Measurements from ENCODE around the gene RNASE3.
A peak's percentile ranks its signal among the peaks of the same experiment; 100 is the strongest.

RNASE3 gene

GRCh38 chr14:20866194-20866593 lies 25.0 kb upstream of the RNASE3 start:
- Histone ChIP-seq H3K23ac (ENCODE audit: low read length in 2 of 2) (no peak overlapping the region), H3K4me2 (ENCODE audit: low read length, poor library complexity, severe bottlenecking) (no peak overlapping the region), H2AFZ (ENCODE audit: low read depth, low read length) (no peak overlapping the region), H3K36me3 (ENCODE audit: control insufficient read depth in 1 of 2, insufficient read depth in 2 of 2, low read depth in 1 of 2, low read length in 2 of 2) (no peaks in the 10 kb centered on the region), H2BK5ac (ENCODE audit: low read depth, low read length, poor library complexity, severe bottlenecking) (no peak overlapping the region), H3K27ac (ENCODE audit: low read length, poor library complexity, severe bottlenecking) (no peak overlapping the region), H3K4ac (ENCODE audit: low read depth in 1 of 2, low read length in 2 of 2) (no peak overlapping the region), H2AK5ac (ENCODE audit: low read length, severe bottlenecking) (no peak overlapping the region), H2BK15ac (ENCODE audit: low read depth, poor library complexity, severe bottlenecking) (no peak overlapping the region), H3K4me3 (ENCODE audit: insufficient read depth in 1 of 2, low read depth in 1 of 2, low read length in 2 of 2) (no peak overlapping the region), H3K9me3 (ENCODE audit: control insufficient read depth, low read length) (no peaks in the 10 kb centered on the region), H3K79me1 (replicated peaks; ENCODE audit: low read length, poor library complexity, severe bottlenecking) (no peaks in the 10 kb centered on the region), H3K9ac (ENCODE audit: low read length) (no peak overlapping the region), H3K4me1 (ENCODE audit: control insufficient read depth, insufficient read depth, low read depth, low read length) (no peaks in the 10 kb centered on the region), H4K8ac (ENCODE audit: low read length) (no peak overlapping the region), H3K14ac (ENCODE audit: low read length in 2 of 2) (no peak overlapping the region), H3K18ac (ENCODE audit: low read depth in 1 of 2, low read length in 2 of 2) (no peak overlapping the region), H3K27me3 (ENCODE audit: control insufficient read depth in 1 of 2, insufficient read depth in 1 of 2, low read length in 2 of 2) (peaks cover 2 to 27% of the 10 kb centered on the region in 2 experiments), H2BK120ac (ENCODE audit: low read depth, low read length) (no peak overlapping the region), H2BK12ac (ENCODE audit: low read length in 2 of 2) (no peak overlapping the region), H4K91ac (ENCODE audit: low read length) (no peak overlapping the region)
- DNase-seq, result no peak
- WGBS, result 43% methylated on average over 1 of the region's 3 CpGs

- no peak overlapping the region for H3K4me2 ChIP-seq (ENCODE audit: low read length, poor library complexity, severe bottlenecking)
- no peak overlapping the region for H2BK15ac ChIP-seq (ENCODE audit: low read depth, poor library complexity, severe bottlenecking)
- no peaks in the 10 kb centered on the region for H3K9me3 ChIP-seq (ENCODE audit: control insufficient read depth, low read length)
- H2AK5ac ChIP-seq (ENCODE audit: low read length, severe bottlenecking), result no peak overlapping the region
- no peaks in the 10 kb centered on the region for H3K79me1 ChIP-seq (replicated peaks; ENCODE audit: low read length, poor library complexity, severe bottlenecking)
- no peak overlapping the region for H2BK12ac ChIP-seq (ENCODE audit: low read length in 2 of 2)
- peak overlapping the region; percentile 24 for H2BK5ac ChIP-seq (ENCODE audit: low read depth, low read length, poor library complexity, severe bottlenecking)
- H2BK120ac ChIP-seq (ENCODE audit: low read depth, low read length), result no peak overlapping the region
- no peaks in the 10 kb centered on the region for H3K4me1 ChIP-seq (ENCODE audit: control insufficient read depth, insufficient read depth, low read depth, low read length)
- H3K9ac ChIP-seq (ENCODE audit: low read length), result no peak overlapping the region
- H3K27ac ChIP-seq (ENCODE audit: low read length, poor library complexity, severe bottlenecking), result no peak overlapping the region
- DNase-seq, result no peak
- no peak overlapping the region for H3K4me3 ChIP-seq (ENCODE audit: insufficient read depth in 1 of 2, low read depth in 1 of 2, low read length in 2 of 2)
- WGBS, result 8% methylated on average over 2 of the region's 2 CpGs
- H3K27me3 ChIP-seq (ENCODE audit: control insufficient read depth in 1 of 2, insufficient read depth in 1 of 2, low read length in 2 of 2), result peaks cover 4 to 31% of the 10 kb centered on the region in 2 experiments
- H4K91ac ChIP-seq (ENCODE audit: low read length), result no peak overlapping the region
- no peak overlapping the region for H3K23ac ChIP-seq (ENCODE audit: low read length in 2 of 2)
- H3K14ac ChIP-seq (ENCODE audit: low read length in 2 of 2), result no peak overlapping the region
- no peak overlapping the region for H4K8ac ChIP-seq (ENCODE audit: low read length)
- H3K18ac ChIP-seq (ENCODE audit: low read depth in 1 of 2, low read length in 2 of 2), result no peak overlapping the region
- H3K4ac ChIP-seq (ENCODE audit: low read depth in 1 of 2, low read length in 2 of 2), result no peak overlapping the region
- no peaks in the 10 kb centered on the region for H3K36me3 ChIP-seq (ENCODE audit: control insufficient read depth in 1 of 2, insufficient read depth in 2 of 2, low read depth in 1 of 2, low read length in 2 of 2)
- no peak overlapping the region for H2AFZ ChIP-seq (ENCODE audit: low read depth, low read length)
Measured at GRCh38 chr14:20866963-20867362, 24.2 kb upstream of the RNASE3 start.

- no peak overlapping the region for H3K27ac ChIP-seq (ENCODE audit: low read length, poor library complexity, severe bottlenecking)
- H3K4me3 ChIP-seq (ENCODE audit: insufficient read depth in 1 of 2, low read depth in 1 of 2, low read length in 2 of 2), result peak overlapping the region in 1 of 2 experiments; percentile 66
- peak overlapping the region; percentile 75 for H3K9ac ChIP-seq (ENCODE audit: low read length)
- no peak overlapping the region for H3K14ac ChIP-seq (ENCODE audit: low read length in 2 of 2)
- no peak overlapping the region for H2BK12ac ChIP-seq (ENCODE audit: low read length in 2 of 2)
- DNase-seq, result peak; percentile 42
- no peaks in the 10 kb centered on the region for H3K79me1 ChIP-seq (replicated peaks; ENCODE audit: low read length, poor library complexity, severe bottlenecking)
- H2BK15ac ChIP-seq (ENCODE audit: low read depth, poor library complexity, severe bottlenecking), result no peak overlapping the region
- 20% methylated on average over 24 of the region's 26 CpGs for WGBS
- peak overlapping the region; percentile 3 for H2AFZ ChIP-seq (ENCODE audit: low read depth, low read length)
- no peaks in the 10 kb centered on the region for H3K4me1 ChIP-seq (ENCODE audit: control insufficient read depth, insufficient read depth, low read depth, low read length)
- no peak overlapping the region for H4K91ac ChIP-seq (ENCODE audit: low read length)
- H3K23ac ChIP-seq (ENCODE audit: low read length in 2 of 2), result no peak overlapping the region
- no peaks in the 10 kb centered on the region for H3K36me3 ChIP-seq (ENCODE audit: control insufficient read depth in 1 of 2, insufficient read depth in 2 of 2, low read depth in 1 of 2, low read length in 2 of 2)
- H2BK120ac ChIP-seq (ENCODE audit: low read depth, low read length), result no peak overlapping the region
- peak overlapping the region; percentile 39 for H4K8ac ChIP-seq (ENCODE audit: low read length)
- H2AK5ac ChIP-seq (ENCODE audit: low read length, severe bottlenecking), result no peak overlapping the region
- H3K18ac ChIP-seq (ENCODE audit: low read depth in 1 of 2, low read length in 2 of 2), result no peak overlapping the region
- no peak overlapping the region for H3K4ac ChIP-seq (ENCODE audit: low read depth in 1 of 2, low read length in 2 of 2)
- peaks cover 7 to 23% of the 10 kb centered on the region in 2 experiments for H3K27me3 ChIP-seq (ENCODE audit: control insufficient read depth in 1 of 2, insufficient read depth in 1 of 2, low read length in 2 of 2)
- H3K9me3 ChIP-seq (ENCODE audit: control insufficient read depth, low read length), result no peaks in the 10 kb centered on the region
- H2BK5ac ChIP-seq (ENCODE audit: low read depth, low read length, poor library complexity, severe bottlenecking), result no peak overlapping the region
- no peak overlapping the region for H3K4me2 ChIP-seq (ENCODE audit: low read length, poor library complexity, severe bottlenecking)
Measured at GRCh38 chr14:20873370-20874177, 17.6 kb upstream of the RNASE3 start.

- no peak overlapping the region for H4K91ac ChIP-seq (ENCODE audit: low read length)
- no peak overlapping the region for H2BK120ac ChIP-seq (ENCODE audit: low read depth, low read length)
- no peak overlapping the region for H2AK5ac ChIP-seq (ENCODE audit: low read length, severe bottlenecking)
- no peaks in the 10 kb centered on the region for H3K36me3 ChIP-seq (ENCODE audit: control insufficient read depth in 1 of 2, insufficient read depth in 2 of 2, low read depth in 1 of 2, low read length in 2 of 2)
- no peak for DNase-seq
- no peak overlapping the region for H3K9ac ChIP-seq (ENCODE audit: low read length)
- H3K4me1 ChIP-seq (ENCODE audit: control insufficient read depth, insufficient read depth, low read depth, low read length), result no peaks in the 10 kb centered on the region
- no peaks in the 10 kb centered on the region for H3K79me1 ChIP-seq (replicated peaks; ENCODE audit: low read length, poor library complexity, severe bottlenecking)
- no peak overlapping the region for H3K27ac ChIP-seq (ENCODE audit: low read length, poor library complexity, severe bottlenecking)
- H3K4me2 ChIP-seq (ENCODE audit: low read length, poor library complexity, severe bottlenecking), result no peak overlapping the region
- H4K8ac ChIP-seq (ENCODE audit: low read length), result no peak overlapping the region
- no peak overlapping the region for H3K14ac ChIP-seq (ENCODE audit: low read length in 2 of 2)
- H3K4me3 ChIP-seq (ENCODE audit: insufficient read depth in 1 of 2, low read depth in 1 of 2, low read length in 2 of 2), result no peak overlapping the region
- no peak overlapping the region for H2AFZ ChIP-seq (ENCODE audit: low read depth, low read length)
- H3K23ac ChIP-seq (ENCODE audit: low read length in 2 of 2), result no peak overlapping the region
- no peak overlapping the region for H2BK15ac ChIP-seq (ENCODE audit: low read depth, poor library complexity, severe bottlenecking)
- H3K4ac ChIP-seq (ENCODE audit: low read depth in 1 of 2, low read length in 2 of 2), result no peak overlapping the region
- no peak overlapping the region for H3K18ac ChIP-seq (ENCODE audit: low read depth in 1 of 2, low read length in 2 of 2)
- no peak overlapping the region for H2BK12ac ChIP-seq (ENCODE audit: low read length in 2 of 2)
- no peaks in the 10 kb centered on the region for H3K9me3 ChIP-seq (ENCODE audit: control insufficient read depth, low read length)
- no peak overlapping the region for H2BK5ac ChIP-seq (ENCODE audit: low read depth, low read length, poor library complexity, severe bottlenecking)
- H3K27me3 ChIP-seq (ENCODE audit: control insufficient read depth in 1 of 2, insufficient read depth in 1 of 2, low read length in 2 of 2), result peaks cover 3 to 9% of the 10 kb centered on the region in 2 experiments
Measured at GRCh38 chr14:20877016-20877415, 14.2 kb upstream of the RNASE3 start.
